ENCODE results near the gene TP63.

DNA sequence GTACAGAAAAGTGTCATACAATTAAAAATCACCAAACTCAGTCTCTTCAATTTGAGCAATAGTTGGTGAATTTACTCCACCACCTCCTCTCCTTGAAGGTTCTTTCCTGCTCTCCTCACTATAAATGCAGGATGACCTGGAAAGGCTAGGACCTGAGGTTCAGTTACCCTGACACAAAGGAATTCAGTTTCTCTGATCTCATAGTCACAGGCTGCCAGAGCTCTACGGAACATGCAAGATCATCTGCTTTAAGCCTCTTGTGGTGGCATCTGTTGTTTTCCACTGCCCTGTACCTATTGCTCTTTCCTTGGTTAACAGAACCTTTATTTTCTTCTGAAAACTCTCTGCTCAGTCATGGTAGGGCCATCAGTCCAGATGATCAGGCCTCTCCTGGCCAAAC lies 4.9 kb upstream of the TP63 start:
- TF ChIP-seq, protein P1, sequence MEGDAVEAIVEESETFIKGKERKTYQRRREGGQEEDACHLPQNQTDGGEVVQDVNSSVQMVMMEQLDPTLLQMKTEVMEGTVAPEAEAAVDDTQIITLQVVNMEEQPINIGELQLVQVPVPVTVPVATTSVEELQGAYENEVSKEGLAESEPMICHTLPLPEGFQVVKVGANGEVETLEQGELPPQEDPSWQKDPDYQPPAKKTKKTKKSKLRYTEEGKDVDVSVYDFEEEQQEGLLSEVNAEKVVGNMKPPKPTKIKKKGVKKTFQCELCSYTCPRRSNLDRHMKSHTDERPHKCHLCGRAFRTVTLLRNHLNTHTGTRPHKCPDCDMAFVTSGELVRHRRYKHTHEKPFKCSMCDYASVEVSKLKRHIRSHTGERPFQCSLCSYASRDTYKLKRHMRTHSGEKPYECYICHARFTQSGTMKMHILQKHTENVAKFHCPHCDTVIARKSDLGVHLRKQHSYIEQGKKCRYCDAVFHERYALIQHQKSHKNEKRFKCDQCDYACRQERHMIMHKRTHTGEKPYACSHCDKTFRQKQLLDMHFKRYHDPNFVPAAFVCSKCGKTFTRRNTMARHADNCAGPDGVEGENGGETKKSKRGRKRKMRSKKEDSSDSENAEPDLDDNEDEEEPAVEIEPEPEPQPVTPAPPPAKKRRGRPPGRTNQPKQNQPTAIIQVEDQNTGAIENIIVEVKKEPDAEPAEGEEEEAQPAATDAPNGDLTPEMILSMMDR (conservative IDR thresholded peaks at IDR 0.05; ENCODE audit: low read depth, low read length) = no peak
- TF ChIP-seq EZH2 (IDR thresholded peaks at IDR 0.05; ENCODE audit: borderline replicate concordance, low read depth, low read length, poor library complexity, severe bottlenecking) = no peak
